Myocyte (in vitro differentiated cells): ENCODE results near the gene UBR1. TPM values are rescaled to one million over a fixed set of nuclear protein-coding genes. Genes with fewer than 3 reads are reported as not detected.
"Not testable (repeated sequence)": the region's sequence is repeated elsewhere in the genome, so short reads cannot be mapped to it uniquely, and the experiment has no call there.

Experiments
- DNase-seq: peaks from one replicate; pipeline ENCODE4 v3.0.0-alpha.2; 2012; ENCODE audit warnings: low read depth
- total RNA-seq: library from RNA; depleted of rRNA; stranded (reverse); fragments of >200 nt; gene quantifications from 2 replicates; pipeline ENCODE4 v1.2.3, GENCODE V29; 2014

The UBR1 gene
- total RNA-seq, 1 donor from 2014 or later = 40.0 TPM

DNA sequence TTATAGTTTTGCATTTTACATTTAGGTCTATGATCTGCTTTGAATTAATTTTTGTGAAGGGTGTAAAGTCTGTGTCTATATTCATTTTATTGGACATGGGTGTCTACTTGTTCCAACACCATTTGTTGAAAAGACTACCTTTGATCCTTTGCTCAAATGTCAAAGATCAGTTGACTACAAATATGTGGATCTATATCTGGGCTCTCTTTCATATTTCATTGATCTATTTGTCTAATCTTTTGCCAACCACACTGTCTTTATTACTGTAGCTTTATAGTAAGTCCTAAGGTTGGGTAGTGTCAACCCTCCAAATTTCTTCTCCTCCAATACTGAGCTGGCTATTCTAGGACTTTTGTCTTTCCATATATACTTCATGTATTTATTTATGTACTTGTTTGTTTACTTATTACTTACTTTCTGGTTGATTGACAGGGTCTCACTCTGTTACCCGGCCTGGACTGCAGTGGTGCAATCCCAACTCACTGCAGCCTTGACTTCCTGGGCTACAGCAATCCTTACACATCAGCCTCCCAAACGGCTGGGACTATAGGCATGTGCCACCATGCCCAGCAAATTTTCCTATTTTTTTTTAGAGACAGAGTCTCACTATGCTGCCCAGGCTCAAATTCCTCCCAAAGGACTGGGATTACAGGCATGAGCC is 131.5 kb downstream of the UBR1 start:
- no peak for DNase-seq

DNA sequence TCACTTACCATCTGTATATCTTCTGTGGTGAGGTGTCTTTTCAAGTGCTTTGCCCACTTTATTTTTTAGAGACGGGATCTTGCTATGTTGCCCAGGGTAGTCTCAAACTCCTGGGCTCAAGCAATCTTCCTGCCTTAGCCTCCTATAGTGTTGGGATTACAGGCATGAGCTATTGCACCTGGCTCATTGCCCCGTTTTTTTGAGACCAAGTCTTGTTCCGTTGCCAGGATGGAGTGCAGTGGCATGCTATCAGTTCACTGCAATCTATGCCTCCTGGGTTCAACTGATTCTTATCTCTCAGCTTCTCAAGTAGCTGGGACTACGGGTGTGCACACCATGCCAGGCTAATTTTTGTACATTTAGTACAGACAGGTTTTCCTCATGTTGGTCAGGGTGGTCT is 132.7 kb downstream of the UBR1 start:
- DNase-seq = no peak

DNA sequence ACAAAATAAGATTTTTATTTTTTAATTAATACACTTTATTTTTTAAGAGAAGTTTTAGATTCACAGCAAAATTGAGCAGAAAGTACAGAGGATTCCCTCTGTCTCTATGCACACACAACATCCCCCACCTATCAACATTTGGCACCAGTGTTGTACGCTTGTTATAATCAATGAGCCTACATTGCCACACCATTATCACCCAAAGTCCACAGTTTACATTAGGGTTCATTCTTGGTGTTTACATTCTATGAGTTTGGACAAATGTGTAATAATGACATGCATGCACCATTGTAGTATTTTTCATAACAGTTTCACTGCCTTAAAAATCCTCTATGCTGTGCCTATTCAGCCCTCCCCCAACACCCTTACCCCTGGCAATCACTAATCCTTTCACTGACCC is 134.0 kb downstream of the UBR1 start:
- DNase-seq = no peak

GRCh38 chr15:42964476-42964875 is 141.4 kb downstream of the UBR1 start:
- DNase-seq = no peak

GRCh38 chr15:42955518-42955917 is 150.3 kb downstream of the UBR1 start:
- DNase-seq = peak; percentile 20

- no peak for DNase-seq
Measured at GRCh38 chr15:42954291-42954690, 151.5 kb downstream of the UBR1 start.

GRCh38 chr15:42948898-42949297 is 156.9 kb downstream of the UBR1 start:
- not testable (repeated sequence) for DNase-seq

- no peak for DNase-seq
Measured at GRCh38 chr15:42940527-42940926, 165.3 kb downstream of the UBR1 start.

DNA sequence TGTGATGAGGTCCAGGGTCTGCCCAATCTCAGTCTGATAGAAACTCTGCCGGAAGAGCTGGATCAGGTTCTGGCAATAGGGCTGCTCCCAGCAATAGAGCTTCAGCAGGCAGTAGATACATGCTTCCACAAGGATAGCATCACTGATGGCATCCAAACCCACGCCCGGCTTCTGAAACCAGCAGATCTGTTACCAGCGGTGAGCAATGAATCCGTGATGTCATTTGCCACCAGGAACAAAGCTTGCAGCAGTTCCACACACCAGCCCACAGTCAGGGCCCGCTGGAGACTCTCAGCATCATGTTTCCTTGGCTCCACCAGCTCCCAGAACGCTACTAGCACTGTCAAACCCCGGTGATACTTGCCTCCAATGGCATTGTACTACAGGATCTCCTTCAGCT is 166.0 kb downstream of the UBR1 start:
- DNase-seq = no peak

DNA sequence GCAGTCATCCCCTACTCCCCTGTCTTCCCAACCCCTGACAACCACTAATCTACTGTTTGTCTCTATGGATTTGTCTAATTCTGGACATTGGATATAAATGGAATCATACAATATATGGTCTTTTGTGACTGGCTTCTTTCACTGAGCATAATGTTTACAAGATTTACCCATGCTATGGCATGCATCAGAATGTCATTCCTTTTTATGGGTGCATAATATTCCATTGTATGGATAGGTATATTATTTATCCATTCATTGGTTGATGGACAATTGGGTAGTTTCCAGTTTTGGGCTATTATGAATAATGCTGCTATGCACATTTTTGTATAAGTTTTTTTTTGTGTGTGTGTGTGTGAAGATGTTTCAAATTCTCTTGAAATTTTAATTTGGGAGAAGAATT is 168.7 kb downstream of the UBR1 start:
- DNase-seq = no peak

DNA sequence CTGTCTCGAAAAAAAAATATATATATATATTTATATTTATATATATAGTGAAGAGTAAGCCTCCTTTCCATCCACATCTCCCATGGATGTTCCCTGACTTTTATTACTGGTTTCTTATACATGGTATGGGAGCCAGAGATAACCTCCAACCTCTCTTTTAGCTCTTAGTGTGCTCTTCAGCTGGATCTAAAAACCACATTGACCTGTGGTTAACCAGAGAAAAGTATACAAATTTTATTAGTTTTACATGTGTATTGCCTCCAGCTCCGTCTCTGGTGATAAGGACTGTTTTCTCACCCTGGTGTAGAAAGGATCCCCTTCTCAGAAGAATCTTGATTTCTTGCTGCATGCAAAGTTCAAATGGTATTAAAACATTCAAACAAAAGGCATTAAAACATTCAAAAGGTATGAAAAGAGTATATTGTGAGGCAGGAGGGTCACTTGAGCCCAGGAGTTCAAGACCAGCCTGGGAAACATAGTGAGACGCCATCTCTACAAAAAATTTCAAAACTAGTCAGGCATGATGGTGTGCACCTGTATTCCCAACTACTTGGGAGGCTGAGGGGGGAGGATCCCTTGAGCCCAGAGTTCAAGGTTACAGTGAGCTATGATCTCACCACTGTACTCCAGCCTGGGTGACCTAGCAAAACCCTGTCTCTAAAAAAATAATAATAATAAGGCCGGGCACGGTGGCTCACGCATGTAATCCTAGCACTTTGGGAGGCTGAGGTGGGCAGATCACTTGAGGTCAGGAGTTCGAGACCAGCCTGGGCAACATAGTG is 171.8 kb downstream of the UBR1 start:
- DNase-seq = no peak

DNA sequence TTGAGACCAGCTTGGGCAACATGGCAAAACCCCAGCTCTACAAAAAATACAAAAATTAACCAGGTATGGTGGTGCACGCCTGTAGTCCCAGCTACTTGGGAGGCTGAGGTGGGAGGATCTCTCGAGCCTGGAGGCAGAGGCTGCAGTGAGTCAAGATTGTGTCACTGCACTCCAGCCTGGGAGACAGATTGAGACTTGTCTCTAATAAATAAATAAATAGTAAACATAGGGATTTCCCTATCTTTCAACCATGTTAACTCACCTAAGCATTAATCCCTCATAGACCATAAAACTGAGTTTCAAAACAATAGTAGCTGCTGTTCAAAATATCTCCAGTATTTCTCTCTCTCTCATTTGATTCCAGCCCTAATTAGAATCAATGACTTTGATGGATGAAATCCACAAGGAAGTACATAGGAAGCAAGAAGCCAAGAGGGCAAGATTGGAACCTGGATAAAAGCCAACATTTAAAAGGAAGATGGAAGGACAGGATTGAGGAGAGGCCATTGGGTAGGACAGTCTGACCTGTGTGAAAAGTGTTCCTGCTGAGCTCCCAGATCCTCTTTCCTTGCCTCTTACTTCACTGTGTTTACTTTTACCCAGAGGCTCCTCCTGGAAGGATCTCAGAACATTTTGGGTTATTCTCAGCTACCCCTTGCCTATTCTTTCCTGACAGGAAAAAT is 172.9 kb downstream of the UBR1 start:
- no peak for DNase-seq

GRCh38 chr15:42931702-42932486 is 173.9 kb downstream of the UBR1 start:
- DNase-seq = no peak

DNA sequence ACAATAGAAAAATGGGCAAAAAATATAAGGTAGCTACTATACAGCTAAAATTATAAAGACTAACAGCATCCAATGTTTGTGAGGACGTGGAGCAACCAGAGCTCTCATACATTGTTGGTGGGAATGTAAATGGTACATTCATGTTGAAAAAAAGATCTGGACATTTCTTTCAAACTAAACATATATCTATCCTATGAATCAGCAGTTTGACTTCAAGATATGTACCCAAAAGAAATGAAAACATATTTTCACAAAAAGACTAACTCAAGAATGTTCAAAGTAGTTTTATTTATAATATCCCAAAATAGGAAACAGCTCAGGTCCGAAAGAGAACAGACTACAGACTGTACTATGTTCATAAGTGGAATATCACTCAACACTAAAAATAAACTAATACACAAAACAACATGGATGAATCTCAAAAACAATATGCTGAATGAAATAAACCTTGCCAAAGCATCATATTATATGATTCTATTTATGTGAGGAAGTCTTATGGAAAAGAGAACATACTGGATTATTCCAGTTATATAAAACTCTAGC is 176.5 kb downstream of the UBR1 start:
- DNase-seq = no peak

DNA sequence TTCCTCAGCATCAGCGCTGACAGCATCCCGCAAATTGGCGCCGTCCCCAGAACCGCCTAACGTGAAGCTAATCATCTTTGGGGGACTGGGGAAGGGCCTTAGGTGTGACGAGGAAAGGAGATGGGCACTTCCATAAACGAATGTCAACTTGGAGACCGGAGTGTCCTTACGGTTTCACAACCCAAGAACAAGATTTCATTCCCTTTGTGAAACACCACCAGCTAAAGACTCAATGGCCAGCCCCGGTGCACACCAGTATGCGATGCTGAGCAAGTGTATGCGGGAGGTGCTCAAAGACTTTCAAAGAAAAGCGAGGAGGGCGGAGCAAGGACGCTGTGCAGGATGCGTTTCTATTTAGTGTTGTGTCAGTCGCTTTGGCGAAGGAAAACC is 184.5 kb downstream of the UBR1 start:
- DNase-seq = no peak

DNA sequence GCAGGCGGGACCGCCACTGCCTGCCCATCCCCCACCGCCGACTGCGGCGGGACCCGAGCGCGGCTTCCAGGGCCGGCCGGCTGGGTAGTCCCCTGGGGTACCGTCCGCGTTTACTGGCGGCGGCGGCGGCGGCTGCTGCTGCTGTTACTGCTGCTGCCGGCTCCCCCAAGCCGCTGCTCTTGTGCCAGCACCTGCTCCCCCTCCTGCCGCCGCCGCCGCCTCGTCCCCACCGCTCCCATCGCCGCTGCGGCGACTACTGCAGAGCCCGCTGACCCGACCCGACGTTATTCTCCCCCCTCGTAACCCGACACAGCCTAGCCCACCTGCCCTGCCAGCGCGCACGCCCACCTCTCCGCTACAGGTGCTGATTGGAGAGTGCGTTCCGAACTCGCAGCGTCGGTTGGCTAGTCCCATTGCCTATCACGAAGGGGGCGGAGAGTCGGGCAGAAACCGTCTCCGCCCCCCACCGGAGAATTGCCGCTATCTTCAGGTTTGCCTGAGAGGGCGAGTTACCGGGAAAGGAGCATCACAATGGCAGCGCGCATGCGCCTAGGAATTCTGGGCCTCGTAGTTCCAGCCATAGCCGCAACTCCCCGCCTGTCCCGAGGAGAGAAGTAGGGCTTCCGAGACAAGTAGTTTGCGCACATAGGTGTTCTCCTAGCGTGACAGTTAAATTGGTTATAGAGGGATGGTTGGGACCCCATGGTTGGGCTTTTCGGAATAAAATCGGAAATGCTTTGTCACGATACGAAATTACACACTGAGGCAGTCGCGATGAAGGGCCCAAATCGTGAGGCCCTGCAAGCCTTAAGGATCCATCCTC is 185.1 kb downstream of the UBR1 start, which contains the start of gene TTBK2:
Gene TTBK2, minus strand, starts transcription at position 260 of the 823 bp plus-strand sequence. CDS start 42,161 bp downstream, outside the sequence.
- DNase-seq = peak; percentile 99

DNA sequence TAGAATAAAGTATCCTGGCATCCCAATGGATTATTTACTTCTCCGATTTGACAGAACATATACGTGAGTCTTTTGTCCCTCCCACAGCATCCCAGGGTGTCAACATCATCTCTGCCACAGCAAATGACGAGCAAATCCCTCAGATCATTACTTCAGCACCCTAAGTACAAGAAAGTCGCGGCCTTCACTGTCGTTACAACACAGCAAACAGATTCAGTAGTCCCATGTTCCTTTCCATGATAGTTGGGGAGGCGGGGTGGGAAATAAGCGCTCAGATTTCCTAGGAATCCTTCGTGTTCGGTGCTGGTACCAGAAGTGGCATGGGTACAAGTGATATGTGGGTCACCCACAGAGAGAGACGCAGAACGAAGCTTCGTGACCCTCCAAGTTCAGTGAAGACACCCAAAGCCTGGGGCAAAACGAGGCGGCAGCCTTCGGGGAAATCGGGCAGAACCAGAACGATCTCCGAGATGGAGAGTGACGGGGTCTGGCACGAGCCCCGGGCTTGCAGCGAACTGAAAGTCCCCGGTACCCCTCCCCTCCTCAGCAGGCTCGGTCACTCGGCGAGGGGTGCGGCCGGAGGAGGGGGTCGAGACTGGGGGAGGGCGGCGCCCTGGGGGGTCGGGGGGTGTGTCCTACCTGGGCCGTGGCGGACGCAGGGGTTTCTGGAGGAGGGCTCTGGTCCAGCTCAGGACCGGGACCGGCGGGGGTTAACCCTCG is 185.9 kb downstream of the UBR1 start:
- peak; percentile 33 for DNase-seq

- no peak for DNase-seq
Measured at GRCh38 chr15:42919308-42919707, 186.5 kb downstream of the UBR1 start.

DNA sequence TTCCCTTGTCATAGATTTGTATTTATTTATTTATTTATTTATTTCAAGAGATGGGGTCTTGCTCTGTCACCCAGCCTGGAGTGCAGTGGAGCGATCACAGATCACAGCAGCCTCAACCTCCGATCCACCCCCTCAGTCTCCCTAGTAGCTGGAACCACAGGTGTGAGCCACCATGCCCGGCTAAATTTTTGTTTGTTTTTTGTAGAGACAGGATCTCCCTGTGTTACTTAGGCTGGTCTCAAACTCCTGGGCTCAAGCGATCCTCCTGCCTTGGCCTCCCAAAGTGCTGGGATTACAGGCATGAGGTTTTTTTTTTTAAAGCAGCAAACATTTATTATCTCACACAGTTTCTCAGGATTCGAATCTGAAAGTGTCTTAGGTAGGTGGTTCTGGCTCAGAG is 187.8 kb downstream of the UBR1 start:
- DNase-seq = no peak
